Common myeloid progenitor, CD34-positive (primary cell): ENCODE measurements around the gene RNU4-1.

Source experiments
- CTCF ChIA-PET: fragments of 350-600 bp; sonication (Branson Sonifier 250); formaldehyde crosslinking; loops from one replicate; lab custom pipeline; 2021; ENCODE audit warnings: antibody characterized with exemption; lab: Charles Lee
- POLR2A ChIA-PET: fragments of 350-600 bp; sonication (Branson Sonifier 250); formaldehyde crosslinking; loops from one replicate; lab custom pipeline; 2021; ENCODE audit warnings: antibody characterized with exemption; lab: Charles Lee
- DNase-seq, 3 donors: peaks; one replicate each; pipeline versions ENCODE4 v3.0.0 to v3.0.0-alpha.2; 2013
- H3K27ac ChIP-seq, 2 experiments: 1 replicate in 1 of 2; 2 replicates in 1 of 2; pipeline ENCODE4 v1.7.0; 2013; ENCODE audit warnings: inconsistent platforms in 2 of 2, low read length in 2 of 2, mild to moderate bottlenecking in 2 of 2, low read depth in 1 of 2, moderate library complexity in 1 of 2; ENCODE audit not compliant: severe bottlenecking in 2 of 2, insufficient read depth in 1 of 2, poor library complexity in 1 of 2
- H3K27me3 ChIP-seq, 5 experiments: replicated peaks in 2 of 5; 1 replicate in 3 of 5; 2 replicates in 2 of 5; pipeline versions ENCODE4 v1.6.1 to v1.7.0; 2013; ENCODE audit warnings: low read length in 4 of 5, mild to moderate bottlenecking in 2 of 5, moderate library complexity in 2 of 5, inconsistent platforms in 1 of 5; ENCODE audit not compliant: insufficient read depth in 5 of 5, control insufficient read depth in 4 of 5
- H3K36me3 ChIP-seq, 4 experiments: 1 replicate in 2 of 4; 2 replicates in 2 of 4; pipeline versions ENCODE4 v1.6.1 to v1.7.0; 2013; ENCODE audit warnings: low read length in 3 of 4, control low read depth in 1 of 4, mild to moderate bottlenecking in 1 of 4; ENCODE audit not compliant: control insufficient read depth in 4 of 4, insufficient read depth in 4 of 4
- H3K4me1 ChIP-seq, 4 experiments: 1 replicate in 3 of 4; 2 replicates in 1 of 4; pipeline versions ENCODE4 v1.6.1 to v1.7.1; 2013; ENCODE audit warnings: low read length in 3 of 4, mild to moderate bottlenecking in 3 of 4, control low read depth in 1 of 4, inconsistent platforms in 1 of 4, moderate library complexity in 1 of 4; ENCODE audit not compliant: control insufficient read depth in 4 of 4, insufficient read depth in 4 of 4; ENCODE audit errors: control extremely low read depth in 1 of 4
- H3K4me3 ChIP-seq, 7 experiments: 1 replicate in 4 of 7; 2 replicates in 3 of 7; pipeline versions ENCODE4 v1.5.1 to v1.7.0; 2013; ENCODE audit warnings: mild to moderate bottlenecking in 7 of 7, low read length in 6 of 7, moderate library complexity in 6 of 7, inconsistent platforms in 2 of 7, low read depth in 2 of 7, control low read depth in 1 of 7; ENCODE audit not compliant: insufficient read depth in 4 of 7, control insufficient read depth in 1 of 7; ENCODE audit errors: extremely low read depth in 1 of 7
- H3K9me3 ChIP-seq, 5 experiments: 1 replicate in 4 of 5; 2 replicates in 1 of 5; pipeline versions ENCODE4 v1.6.1 to v1.7.1; 2013; ENCODE audit warnings: low read length in 4 of 5, mild to moderate bottlenecking in 2 of 5, inconsistent platforms in 1 of 5, low read depth in 1 of 5, moderate library complexity in 1 of 5; ENCODE audit not compliant: control insufficient read depth in 4 of 5, insufficient read depth in 2 of 5; ENCODE audit errors: control extremely low read depth in 1 of 5
- WGBS: methylation state at CpG from one replicate; pipeline ENCODE4 v1.1.5; 2013; ENCODE audit not compliant: insufficient coverage; 5-methylcytosine and 5-hydroxymethylcytosine counted together

RNU4-1 gene

DNA sequence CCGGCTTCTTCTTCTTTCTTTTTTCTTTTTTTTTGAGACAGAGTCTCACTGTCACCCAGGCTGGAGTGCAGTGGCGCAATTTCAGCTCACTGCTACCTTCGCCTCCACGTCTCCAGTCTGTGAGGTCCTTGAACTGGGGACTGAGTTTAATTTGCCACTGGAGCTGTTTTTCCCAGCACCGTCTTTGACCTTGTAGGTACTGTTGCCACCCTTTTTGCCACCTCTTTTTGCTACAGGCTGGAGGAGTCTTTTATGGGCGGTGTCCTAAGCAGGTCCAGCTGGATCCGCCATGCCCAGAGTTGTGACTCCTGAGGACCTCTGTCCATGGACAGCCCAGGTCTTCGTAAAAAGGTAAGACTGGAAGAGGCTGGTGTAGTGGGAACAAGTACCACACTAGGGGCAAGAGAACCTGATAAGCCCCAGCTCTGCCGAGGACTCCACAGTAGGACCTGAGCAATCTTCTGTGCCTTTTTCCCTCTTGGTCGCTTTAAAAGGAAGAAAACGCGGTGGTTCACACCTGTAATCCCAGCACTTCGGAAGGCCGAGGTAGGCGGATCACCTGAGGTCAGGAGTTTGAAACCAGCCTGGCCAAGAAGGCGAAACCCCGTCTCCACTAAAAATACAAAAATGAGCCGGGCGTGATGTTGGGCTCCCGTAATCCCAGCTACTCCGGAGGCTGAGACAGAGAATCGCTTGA is 2.3 kb downstream of the RNU4-1 start:
- Histone ChIP-seq H3K4me3 (peak overlapping the region in 6 of 7 experiments; percentile 1 to 90 (median 60)), H3K27me3 (no peaks in the 10 kb centered on the region), H3K9me3 (no peaks in the 10 kb centered on the region), H3K36me3 (no peaks in the 10 kb centered on the region), H3K4me1 (peaks cover 3 to 26% (median 16%) of the 10 kb centered on the region in 4 experiments), H3K27ac (no peak overlapping the region)
- DNase-seq, result peak in 2 of 3 donors; percentile 22 to 48
- ChIA-PET POLR2A (interaction anchor here (0.6 to 4.0 kb wide), 20 partner anchors 11 to 286 kb away, joined by 3 to 113 read pairs (median 8); partner anchors contain the start of genes GCN1, PXN, RAB35 and RPLP0), CTCF (interaction anchor here (0.7 to 5.3 kb wide), 11 partner anchors 16 to 92 kb away, joined by 3 to 64 read pairs (median 3); partner anchors contain the start of gene RPLP0)
- WGBS, result 27% methylated on average over 19 of the region's 22 CpGs

- ChIA-PET POLR2A (no interaction called here), CTCF (interaction anchor here (0.6 to 3.0 kb wide), 8 partner anchors 20 to 61 kb away, joined by 3 to 15 read pairs (median 4); no protein-coding TSS in a partner anchor)
- Histone ChIP-seq H3K4me1 (peaks cover 0 to 18% (median 13%) of the 10 kb centered on the region in 4 experiments), H3K9me3 (no peaks in the 10 kb centered on the region), H3K36me3 (no peaks in the 10 kb centered on the region), H3K4me3 (no peak overlapping the region), H3K27ac (no peak overlapping the region), H3K27me3 (no peaks in the 10 kb centered on the region)
- WGBS, result 85% methylated on average over 7 of the region's 12 CpGs
- no peak for DNase-seq
These were observed 5.5 kb downstream of the RNU4-1 start for GRCh38 chr12:120287491-120287890.

GRCh38 chr12:120286768-120287490 is 6.1 kb downstream of the RNU4-1 start:
- no peaks in the 10 kb centered on the region for H3K9me3 ChIP-seq
- no peak for DNase-seq
- ChIA-PET POLR2A (interaction anchor here (1.0 kb wide), 1 partner anchor 55 kb away, joined by 3 read pairs; no protein-coding TSS in a partner anchor), CTCF (interaction anchor here (0.6 to 3.0 kb wide), 5 partner anchors 47 to 60 kb away, joined by 3 to 15 read pairs (median 8); no protein-coding TSS in a partner anchor)
- H3K27me3 ChIP-seq, result no peaks in the 10 kb centered on the region
- no peaks in the 10 kb centered on the region for H3K36me3 ChIP-seq
- H3K4me1 ChIP-seq, result peaks cover 0 to 12% (median 9%) of the 10 kb centered on the region in 4 experiments
- WGBS, result 98% methylated on average over 5 of the region's 7 CpGs
- H3K4me3 ChIP-seq, result no peak overlapping the region
- no peak overlapping the region for H3K27ac ChIP-seq

- Histone ChIP-seq H3K4me1 (no peaks in the 10 kb centered on the region), H3K4me3 (no peak overlapping the region), H3K9me3 (no peaks in the 10 kb centered on the region), H3K36me3 (no peaks in the 10 kb centered on the region), H3K27me3 (no peaks in the 10 kb centered on the region), H3K27ac (no peak overlapping the region)
- ChIA-PET CTCF (interaction anchor here (0.7 to 2.5 kb wide), 3 partner anchors 16 to 56 kb away, joined by 3 to 7 read pairs (median 4); partner anchors contain the start of gene SIRT4), POLR2A (no interaction called here)
- no peak for DNase-seq
- WGBS, result no CpG with 5 or more reads among the region's 3 CpGs
These were observed 8.7 kb downstream of the RNU4-1 start for GRCh38 chr12:120284381-120284780.

DNA sequence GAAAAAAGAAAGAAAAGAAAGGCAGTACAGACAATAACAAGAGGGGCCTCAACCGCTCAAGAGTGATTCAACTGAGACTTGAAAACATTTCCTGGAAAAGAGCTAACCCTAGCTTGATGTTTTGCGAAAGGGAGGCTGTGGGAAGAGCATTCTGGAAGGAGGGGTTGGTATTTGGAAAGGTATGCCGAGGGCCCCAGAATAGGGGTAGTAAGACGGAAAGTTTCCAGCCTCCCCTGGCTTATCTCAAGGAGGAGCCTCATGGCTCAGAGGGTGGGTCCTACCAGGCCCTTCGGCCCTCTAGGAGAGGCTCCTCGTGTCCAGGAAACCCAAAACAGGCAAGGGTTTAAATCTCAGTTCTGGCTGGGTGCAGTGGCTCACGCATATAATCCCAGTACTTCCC is 9.7 kb downstream of the RNU4-1 start:
- ChIA-PET CTCF (interaction anchor here (2.5 kb wide), 1 partner anchor 55 kb away, joined by 7 read pairs; no protein-coding TSS in a partner anchor), POLR2A (no interaction called here)
- Histone ChIP-seq H3K36me3 (no peaks in the 10 kb centered on the region), H3K9me3 (no peaks in the 10 kb centered on the region), H3K4me3 (no peak overlapping the region), H3K4me1 (no peaks in the 10 kb centered on the region), H3K27ac (no peak overlapping the region), H3K27me3 (no peaks in the 10 kb centered on the region)
- DNase-seq, result no peak
- 92% methylated on average over 5 of the region's 7 CpGs for WGBS

GRCh38 chr12:120278137-120279069 is 14.6 kb downstream of the RNU4-1 start:
- Histone ChIP-seq H3K4me1 (no peaks in the 10 kb centered on the region), H3K4me3 (no peak overlapping the region), H3K36me3 (no peaks in the 10 kb centered on the region), H3K9me3 (no peaks in the 10 kb centered on the region), H3K27ac (no peak overlapping the region), H3K27me3 (no peaks in the 10 kb centered on the region)
- no peak for DNase-seq
- ChIA-PET POLR2A (no interaction called here), CTCF (no interaction called here)
- whole genome bisulfite sequencing, result 96% methylated on average over 45 of the region's 57 CpGs
